SK-N-SH treated with all-trans-retinoic acid at 6 μM for 48 hours (cell line): ENCODE results near the gene PERCC1.
"Not testable (repeated sequence)": the region's sequence is repeated elsewhere in the genome, so short reads cannot be mapped to it uniquely, and the experiment has no call there.

Source experiments
- ATAC-seq: fragments of 200-7000 bp; cut with Tn5 transposase; 3 replicates; pipeline ENCODE4 v1.9.1; 2020; ENCODE audit warnings: mild to moderate bottlenecking, moderate library complexity
- ARNTL ChIP-seq: fragments of 450-650 bp; formaldehyde crosslinking; IDR thresholded peaks from 2 replicates; pipeline ENCODE4 v1.5.0; 2020; ENCODE audit warnings: low read depth, mild to moderate bottlenecking, moderate library complexity, borderline replicate concordance
- CSDC2 ChIP-seq: fragments of 250-450 bp; sonication (Bioruptor Pico); IDR thresholded peaks from 2 replicates; pipeline ENCODE4 v1.5.0; 2020; ENCODE audit warnings: mild to moderate bottlenecking, moderate library complexity
- CSRNP3 ChIP-seq: fragments of 250-450 bp; sonication (Bioruptor Pico); IDR thresholded peaks from 2 replicates; pipeline ENCODE4 v1.5.1; 2021; ENCODE audit warnings: mild to moderate bottlenecking, moderate library complexity
- ESRRG ChIP-seq: fragments of 250-450 bp; sonication (Bioruptor Pico); IDR thresholded peaks from 2 replicates; pipeline ENCODE4 v1.6.1; 2021; ENCODE audit warnings: mild to moderate bottlenecking
- GLIS3 ChIP-seq: fragments of 250-450 bp; sonication (Bioruptor Pico); IDR thresholded peaks from 2 replicates; pipeline ENCODE4 v1.5.0; 2020; ENCODE audit warnings: mild to moderate bottlenecking, moderate library complexity
- ISL1 ChIP-seq: fragments of 250-450 bp; sonication (Bioruptor Pico); IDR thresholded peaks from 2 replicates; pipeline ENCODE4 v2.1.2; 2022; ENCODE audit warnings: mild to moderate bottlenecking, moderate library complexity
- PATZ1 ChIP-seq: fragments of 250-450 bp; sonication (Bioruptor Pico); IDR thresholded peaks from 2 replicates; pipeline ENCODE4 v1.8.0; 2020; ENCODE audit warnings: mild to moderate bottlenecking, moderate library complexity, borderline replicate concordance
- PPARA ChIP-seq: fragments of 250-450 bp; sonication (Bioruptor Pico); IDR thresholded peaks from 2 replicates; pipeline ENCODE4 v1.5.0; 2020; ENCODE audit warnings: mild to moderate bottlenecking, borderline replicate concordance
- RARB ChIP-seq: fragments of 250-450 bp; sonication (Bioruptor Pico); IDR thresholded peaks from 2 replicates; pipeline ENCODE4 v1.8.0; 2021; ENCODE audit warnings: mild to moderate bottlenecking, moderate library complexity
- TCF4 ChIP-seq: fragments of 250-450 bp; sonication (Bioruptor Pico); IDR thresholded peaks from 2 replicates; pipeline ENCODE4 v1.8.0; 2021; ENCODE audit warnings: mild to moderate bottlenecking, moderate library complexity, borderline replicate concordance
- TOX ChIP-seq: fragments of 250-450 bp; sonication (Bioruptor Pico); IDR thresholded peaks from 2 replicates; pipeline ENCODE4 v1.8.0; 2021; ENCODE audit warnings: mild to moderate bottlenecking, moderate library complexity, borderline replicate concordance
- TSHZ2 ChIP-seq: fragments of 250-450 bp; sonication (Bioruptor Pico); IDR thresholded peaks from 2 replicates; pipeline ENCODE4 v1.5.0; 2020; ENCODE audit warnings: mild to moderate bottlenecking, moderate library complexity
- ZC3H10 ChIP-seq: fragments of 250-450 bp; sonication (Bioruptor Pico); IDR thresholded peaks from 2 replicates; pipeline ENCODE4 v1.5.1; 2021; ENCODE audit warnings: mild to moderate bottlenecking, moderate library complexity
- ZFP3 ChIP-seq: fragments of 250-450 bp; sonication (Bioruptor Pico); IDR thresholded peaks from 2 replicates; pipeline ENCODE4 v1.5.0; 2020; ENCODE audit warnings: mild to moderate bottlenecking, moderate library complexity
- ZFP30 ChIP-seq: fragments of 450-650 bp; formaldehyde crosslinking; IDR thresholded peaks from 2 replicates; pipeline ENCODE4 v1.5.0; 2022; ENCODE audit warnings: mild to moderate bottlenecking, moderate library complexity
- ZNF565 ChIP-seq: fragments of 450-650 bp; formaldehyde crosslinking; conservative IDR thresholded peaks from 2 replicates; pipeline ENCODE4 v1.5.0; 2020; ENCODE audit warnings: low read depth, mild to moderate bottlenecking, moderate library complexity
- ZNF70 ChIP-seq: fragments of 450-650 bp; formaldehyde crosslinking; IDR thresholded peaks from 2 replicates; pipeline ENCODE4 v1.5.0; 2020; ENCODE audit warnings: mild to moderate bottlenecking, moderate library complexity
- ZNF8 ChIP-seq: fragments of 450-650 bp; formaldehyde crosslinking; IDR thresholded peaks from 2 replicates; pipeline ENCODE4 v1.5.0; 2020; ENCODE audit warnings: mild to moderate bottlenecking, moderate library complexity

Gene PERCC1

GRCh38 chr16:1466968-1467521, 36.2 kb downstream of the PERCC1 start (continued):
- no peak for TF ChIP-seq CSRNP3
- TF ChIP-seq PATZ1 = no peak
- TF ChIP-seq ESRRG (CRISPR knock-in tag) = no peak
- TF ChIP-seq, all 23 proteins: peak for 0

- ATAC-seq = no peak
- TF ChIP-seq ARNTL (CRISPR knock-in tag) = no peak
Observed at GRCh38 chr16:1468426-1468810, 37.5 kb downstream of the PERCC1 start.

- not testable (repeated sequence) for ATAC-seq
Observed at GRCh38 chr16:1469141-1469540, 38.3 kb downstream of the PERCC1 start.

- ATAC-seq = no peak
Observed at GRCh38 chr16:1469693-1470201, 38.9 kb downstream of the PERCC1 start.

More at GRCh38 chr16:1469693-1470201, 38.9 kb downstream of the PERCC1 start:
- TF ChIP-seq RARB (CRISPR knock-in tag) (no peak), CSDC2 (no peak), ISL1 (CRISPR knock-in tag) (no peak), ESRRG (CRISPR knock-in tag) (no peak), GLIS3 (CRISPR knock-in tag) (no peak), ZNF565 (no peak), TOX (CRISPR knock-in tag) (no peak), TSHZ2 (CRISPR knock-in tag) (no peak), ZC3H10 (no peak), ZFP30 (CRISPR knock-in tag) (no peak), ZFP3 (CRISPR knock-in tag) (no peak), ARNTL (CRISPR knock-in tag) (no peak), PATZ1 (no peak), ZNF70 (CRISPR knock-in tag) (no peak), ZNF8 (no peak), TCF4 (no peak), PPARA (CRISPR knock-in tag) (no peak)
- TF ChIP-seq, all 23 proteins: peak for 0
